Erythroblast (primary cell): Measurements from ENCODE around the gene GCN1.

Experiments used
- GATA1 ChIP-seq: IDR thresholded peaks from 2 replicates; pipeline ENCODE4 v1.6.1; 2011; ENCODE audit warnings: low read depth, mild to moderate bottlenecking, control low read depth, low read length, moderate library complexity
- POLR2A ChIP-seq: IDR thresholded peaks from 2 replicates; pipeline ENCODE4 v1.6.1; 2011; ENCODE audit warnings: mild to moderate bottlenecking, low read length

DNA sequence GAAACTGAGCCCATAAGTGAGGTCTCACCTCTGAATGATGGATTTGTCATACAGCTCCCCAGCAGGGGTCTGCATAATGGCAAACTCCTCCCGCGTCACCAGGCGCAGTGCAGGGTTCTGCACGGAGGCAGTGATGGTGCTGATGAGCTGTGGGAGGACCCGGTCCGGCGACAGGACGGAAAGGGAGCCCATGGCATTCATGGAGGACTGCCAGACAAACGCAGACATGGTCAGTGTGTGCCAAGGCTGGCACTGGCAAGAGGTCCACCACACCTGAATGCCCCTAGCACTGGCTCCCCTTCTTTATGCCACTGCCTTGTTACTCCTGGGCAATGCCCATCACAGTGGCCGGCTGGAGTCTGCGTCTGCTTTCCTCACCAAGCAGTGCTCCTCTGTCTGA lies 32.7 kb downstream of the GCN1 start:
- TF ChIP-seq POLR2A: no peak
- TF ChIP-seq GATA1: no peak
